22Rv1 (cell line): ENCODE results near the gene LRPAP1.

Experiments used
- H3K27ac ChIP-seq: fragments of 450-650 bp; 2 replicates; pipeline ENCODE4 v1.5.1; 2017
- ZFX ChIP-seq: fragments of 450-650 bp; IDR thresholded peaks from 2 replicates; pipeline ENCODE4 v1.6.1; 2017; ENCODE audit warnings: antibody characterized with exemption, borderline replicate concordance
- TF ChIP-seq, protein P1 (sequence below): fragments of 450-650 bp; IDR thresholded peaks from 2 replicates; pipeline ENCODE4 v1.5.1; 2017; ENCODE audit warnings: mild to moderate bottlenecking

Gene LRPAP1

DNA sequence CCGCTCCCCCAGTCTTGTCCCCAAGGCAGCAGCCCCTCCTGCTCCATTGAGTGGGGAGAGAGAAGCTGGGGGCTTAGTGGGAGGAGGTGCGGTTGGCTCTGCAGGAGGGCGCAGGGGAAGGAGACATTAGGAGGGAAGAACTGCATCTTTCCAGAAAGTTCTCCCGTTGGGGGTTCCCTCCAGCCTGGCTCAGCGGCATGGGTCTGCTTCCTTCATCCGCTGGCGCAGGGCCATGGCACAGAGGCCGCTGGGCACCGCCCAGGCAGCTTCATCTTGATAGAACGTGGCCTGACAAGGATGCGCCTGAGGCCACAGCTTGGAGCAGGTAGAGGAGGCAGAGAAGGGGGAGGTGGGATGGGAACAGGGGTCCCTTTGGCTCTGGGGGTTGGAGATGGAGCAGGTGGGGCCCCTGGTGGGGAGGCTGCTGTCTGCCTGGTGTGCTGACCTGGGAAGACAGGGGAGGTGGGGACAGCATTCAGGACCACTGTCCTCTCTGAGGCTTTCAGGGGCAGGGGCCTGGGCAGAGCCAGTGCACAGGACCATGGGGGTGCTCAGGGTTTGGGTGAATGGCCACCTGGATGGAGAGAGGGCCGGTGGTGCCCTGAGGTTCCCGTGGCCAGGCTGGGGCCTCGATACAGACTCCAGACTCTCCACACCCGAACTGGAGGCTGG, 57.0 kb downstream of the LRPAP1 start:
- H3K27ac ChIP-seq: no peak overlapping the region
- TF ChIP-seq, protein P1, sequence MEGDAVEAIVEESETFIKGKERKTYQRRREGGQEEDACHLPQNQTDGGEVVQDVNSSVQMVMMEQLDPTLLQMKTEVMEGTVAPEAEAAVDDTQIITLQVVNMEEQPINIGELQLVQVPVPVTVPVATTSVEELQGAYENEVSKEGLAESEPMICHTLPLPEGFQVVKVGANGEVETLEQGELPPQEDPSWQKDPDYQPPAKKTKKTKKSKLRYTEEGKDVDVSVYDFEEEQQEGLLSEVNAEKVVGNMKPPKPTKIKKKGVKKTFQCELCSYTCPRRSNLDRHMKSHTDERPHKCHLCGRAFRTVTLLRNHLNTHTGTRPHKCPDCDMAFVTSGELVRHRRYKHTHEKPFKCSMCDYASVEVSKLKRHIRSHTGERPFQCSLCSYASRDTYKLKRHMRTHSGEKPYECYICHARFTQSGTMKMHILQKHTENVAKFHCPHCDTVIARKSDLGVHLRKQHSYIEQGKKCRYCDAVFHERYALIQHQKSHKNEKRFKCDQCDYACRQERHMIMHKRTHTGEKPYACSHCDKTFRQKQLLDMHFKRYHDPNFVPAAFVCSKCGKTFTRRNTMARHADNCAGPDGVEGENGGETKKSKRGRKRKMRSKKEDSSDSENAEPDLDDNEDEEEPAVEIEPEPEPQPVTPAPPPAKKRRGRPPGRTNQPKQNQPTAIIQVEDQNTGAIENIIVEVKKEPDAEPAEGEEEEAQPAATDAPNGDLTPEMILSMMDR: no peak
- TF ChIP-seq ZFX: no peak

DNA sequence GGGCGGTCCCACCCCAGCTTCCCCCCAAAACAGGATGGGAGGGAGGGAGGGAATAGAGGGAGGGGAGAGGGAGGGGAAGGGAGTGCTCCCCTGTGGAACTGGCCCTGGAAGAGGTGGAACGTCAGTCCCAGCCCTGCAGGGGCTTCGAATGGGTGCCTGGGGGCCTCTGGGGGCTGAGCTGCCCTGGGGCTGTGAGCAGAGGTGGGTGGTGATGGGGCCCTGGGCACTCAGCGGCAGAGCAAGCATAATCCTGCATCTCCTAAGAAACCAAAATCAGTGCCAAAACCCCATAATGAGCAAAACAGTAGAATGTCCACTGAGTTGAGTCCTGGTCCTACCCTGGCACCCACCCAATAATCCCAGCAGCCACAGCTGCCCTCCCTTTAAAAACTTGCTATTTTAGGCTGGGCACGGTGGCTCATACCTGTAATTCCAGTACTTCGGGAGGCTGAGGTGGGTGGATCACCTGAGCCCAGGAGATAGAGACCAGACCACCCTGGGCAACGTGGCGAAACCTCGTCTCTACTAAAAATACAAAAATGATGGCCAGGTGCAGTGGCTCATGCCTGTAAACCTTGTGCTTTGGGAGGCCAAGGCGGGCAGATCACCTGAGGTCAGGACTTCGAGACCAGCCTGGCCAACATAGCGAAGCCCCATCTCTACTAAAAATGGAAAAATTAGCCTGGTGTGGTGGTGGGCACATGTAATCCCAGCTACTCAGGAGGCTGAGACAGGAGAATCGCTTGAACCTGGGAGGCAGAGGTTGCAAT, 58.0 kb downstream of the LRPAP1 start:
- H3K27ac ChIP-seq: no peak overlapping the region
- TF ChIP-seq ZFX: no peak

DNA sequence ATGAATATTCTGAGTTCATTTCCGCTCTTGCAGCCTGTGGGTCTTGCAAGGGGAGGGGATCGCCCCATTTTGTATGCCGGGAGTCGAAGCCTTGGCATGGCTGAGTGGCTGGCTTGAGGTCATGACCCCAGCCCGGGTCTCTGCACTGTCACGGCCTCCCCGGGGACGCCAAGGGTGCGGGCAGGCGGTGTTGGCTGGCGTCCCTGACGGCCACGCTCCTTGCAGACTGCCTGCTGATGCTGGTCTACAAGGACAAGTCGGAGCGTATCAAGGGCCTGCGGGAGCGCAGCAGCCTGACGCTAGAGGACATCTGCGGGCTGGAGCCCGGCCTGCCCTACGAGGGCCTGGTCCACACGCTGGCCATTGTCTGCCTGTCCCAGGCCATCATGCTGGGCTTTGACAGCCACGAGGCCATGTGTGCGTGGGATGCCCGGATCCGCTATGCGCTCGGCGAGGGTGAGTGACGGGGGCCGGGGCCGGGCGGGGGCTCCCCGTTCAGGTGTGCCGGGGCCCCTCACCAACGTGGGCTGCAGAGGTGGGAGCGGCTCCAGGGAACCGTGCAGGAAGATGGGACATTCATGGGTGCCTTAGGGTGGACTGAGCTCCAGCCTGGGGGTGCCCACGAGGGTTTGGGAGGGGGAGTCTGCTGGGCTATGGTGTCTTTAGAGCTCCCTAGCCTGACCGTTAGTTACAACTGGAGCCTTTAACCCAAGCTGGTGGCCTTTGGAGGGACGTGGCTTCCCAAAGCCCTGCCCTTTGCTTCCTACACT, 58.9 kb downstream of the LRPAP1 start:
- H3K27ac ChIP-seq: no peak overlapping the region
- no peak for TF ChIP-seq ZFX
- TF ChIP-seq, protein P1: no peak

DNA sequence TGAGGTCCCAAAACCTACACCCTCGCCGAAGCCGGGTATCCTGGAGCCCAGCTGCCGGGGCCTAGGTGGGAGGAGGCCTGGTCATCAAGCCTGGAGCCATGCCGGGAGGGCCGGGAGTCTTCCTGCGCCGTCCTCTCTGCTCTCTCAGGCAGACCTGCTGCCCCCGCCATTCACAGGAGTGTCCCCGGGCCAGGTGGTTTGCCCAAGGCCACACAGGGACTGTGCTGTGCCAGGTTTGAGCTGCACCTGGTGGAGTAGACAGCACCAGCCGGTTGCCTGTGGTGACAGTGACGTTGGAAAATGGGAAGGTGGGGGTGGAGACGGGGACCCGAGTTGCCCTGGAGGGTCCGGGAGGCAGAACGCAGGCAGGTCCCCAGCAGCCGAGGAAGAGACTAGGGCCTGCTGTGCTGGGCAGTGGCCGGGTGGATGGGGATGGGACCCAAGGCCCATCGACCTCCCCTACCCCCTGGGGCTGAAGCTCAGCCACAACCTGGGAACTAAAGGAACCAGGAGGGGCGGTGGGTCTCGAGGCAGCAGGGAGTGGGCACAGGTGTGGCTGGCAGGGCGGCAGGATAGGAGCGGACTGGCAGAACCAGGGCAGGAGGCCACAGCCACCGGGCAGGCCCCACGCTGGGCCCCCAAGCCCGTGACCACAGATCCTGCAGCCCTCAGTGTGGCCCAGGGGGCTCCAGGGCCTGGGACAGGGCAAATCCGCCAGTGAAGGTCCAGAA, 59.6 kb downstream of the LRPAP1 start:
- no peak for TF ChIP-seq ZFX
- TF ChIP-seq, protein P1: no peak
- H3K27ac ChIP-seq: no peak overlapping the region

DNA sequence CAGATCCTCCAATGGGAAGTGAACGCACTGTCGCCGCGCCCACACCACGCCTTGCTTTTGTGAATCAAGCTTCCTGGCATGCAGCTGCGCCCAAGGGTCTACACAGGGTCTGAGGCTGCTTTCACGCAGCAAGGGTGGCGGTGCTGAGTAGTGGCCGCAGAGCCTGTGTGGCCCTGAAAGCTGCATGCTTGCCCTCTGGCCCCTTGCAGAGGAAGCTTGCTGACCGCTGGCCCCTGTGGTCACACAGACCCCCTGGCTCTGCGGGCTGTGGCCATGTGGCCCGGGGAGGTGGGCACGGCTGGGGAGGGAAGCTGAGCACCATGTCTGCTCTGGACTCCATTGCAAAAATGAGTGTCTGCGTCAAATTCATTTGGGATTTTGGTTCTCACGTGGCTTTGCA, 60.3 kb downstream of the LRPAP1 start:
- no peak overlapping the region for H3K27ac ChIP-seq

DNA sequence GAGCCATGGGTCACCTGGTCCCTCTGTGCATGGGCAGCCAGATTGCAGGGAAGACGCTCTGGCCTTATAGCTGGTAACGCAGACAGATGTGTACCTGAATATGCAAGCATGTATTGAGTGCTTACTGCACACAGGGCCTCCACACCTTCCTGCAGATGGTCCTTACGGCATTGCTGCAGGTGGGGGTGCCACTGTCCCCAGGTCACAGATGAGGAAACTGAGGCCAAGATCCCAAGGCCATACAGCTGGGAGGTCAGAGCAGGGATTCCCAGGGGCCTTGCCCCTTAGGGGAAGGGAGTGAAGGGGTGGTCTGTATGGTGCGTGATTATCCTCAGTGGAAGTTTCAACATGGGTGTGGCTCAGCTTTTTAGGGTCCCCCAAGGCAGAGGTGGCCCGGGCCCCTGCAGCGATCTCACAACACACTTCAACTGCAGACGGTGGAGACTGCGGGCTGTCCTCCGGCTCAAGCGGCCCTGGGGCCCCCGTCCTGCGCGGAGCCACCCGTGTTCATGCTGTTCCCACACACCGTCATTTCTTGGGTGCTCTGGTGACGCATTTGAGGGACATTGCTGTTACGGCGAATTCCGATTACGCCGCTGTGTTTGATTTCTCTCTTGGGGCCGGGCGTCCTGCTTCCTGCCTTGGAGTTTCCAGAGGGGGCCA, 61.0 kb downstream of the LRPAP1 start:
- no peak overlapping the region for H3K27ac ChIP-seq
- TF ChIP-seq, protein P1: no peak
- TF ChIP-seq ZFX: no peak

More for the DNA sequence above, 60.3 kb downstream of the LRPAP1 start:
- TF ChIP-seq ZFX: no peak
- TF ChIP-seq, protein P1: no peak
